Measurements from ENCODE around the gene KCNQ1OT1. TPM values are rescaled to one million over a fixed set of nuclear protein-coding genes. Genes with fewer than 3 reads are reported as not detected.

Gene KCNQ1OT1
- total RNA-seq, 2 donors from 2014 or later, result 1.0 to 2.1 TPM

GRCh38 chr11:2686360-2687222 is 13.2 kb downstream of the KCNQ1OT1 start:
- no peaks in the 10 kb centered on the region for H3K27me3 ChIP-seq (replicated peaks; ENCODE audit: insufficient read depth)
- TF ChIP-seq CTCF (IDR thresholded peaks at IDR 0.05), result no peak
- TF ChIP-seq POLR2A (IDR thresholded peaks at IDR 0.05), result no peak
- no peak for TF ChIP-seq POLR2AphosphoS5 (IDR thresholded peaks at IDR 0.05)
- no peaks in the 10 kb centered on the region for H3K4me1 ChIP-seq (replicated peaks)
- WGBS, result 95% methylated on average over 7 of the region's 7 CpGs
- H3K4me3 ChIP-seq, result no peak overlapping the region
- H3K36me3 ChIP-seq, result no peaks in the 10 kb centered on the region
- DNase-seq (ENCODE audit: low spot score), result no peak
- intact Hi-C loops (cut with DNase I), result no loop called here
- H3K9me3 ChIP-seq, result no peaks in the 10 kb centered on the region
- no peak overlapping the region for H3K27ac ChIP-seq

DNA sequence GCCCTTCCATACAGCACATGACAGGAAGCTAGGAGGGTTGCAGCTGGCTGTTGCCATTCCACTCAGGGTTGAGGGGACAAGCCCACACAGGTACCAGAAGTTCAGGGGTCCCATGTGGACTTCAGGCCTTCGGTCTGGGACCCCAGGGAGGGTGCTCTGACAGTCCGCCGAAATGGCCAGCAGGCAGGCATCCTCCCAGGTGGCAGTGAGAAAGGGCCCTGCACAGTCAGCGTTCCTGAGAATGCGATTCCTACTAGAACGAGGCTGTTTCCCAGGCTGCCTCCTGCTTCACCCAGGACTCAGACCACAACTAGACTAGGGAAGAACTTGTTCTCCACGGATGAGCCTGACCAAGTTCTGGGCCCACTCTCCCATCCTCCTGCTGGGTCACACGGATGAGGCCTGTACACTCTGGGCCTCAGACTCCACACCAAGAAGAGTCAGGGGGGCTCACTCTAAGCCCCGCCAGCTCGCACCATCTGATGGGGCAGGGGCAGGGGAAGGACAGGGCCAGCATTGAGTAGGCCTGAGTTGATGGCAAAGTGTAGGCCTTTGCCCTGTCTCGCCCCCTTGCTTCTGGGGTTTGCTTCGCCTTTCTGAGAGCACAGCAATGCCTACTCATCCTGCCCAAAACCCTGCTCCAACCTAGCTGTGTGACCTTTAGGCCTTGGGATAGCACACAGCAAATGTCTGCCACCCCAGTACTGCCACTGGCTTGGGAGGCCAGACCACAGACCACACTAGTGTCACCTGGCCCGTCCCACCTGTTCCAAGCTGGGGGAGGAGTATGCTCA is 14.0 kb downstream of the KCNQ1OT1 start:
- TF ChIP-seq POLR2A (IDR thresholded peaks at IDR 0.05), result no peak
- no peak for TF ChIP-seq CTCF (IDR thresholded peaks at IDR 0.05)
- no peak for TF ChIP-seq POLR2AphosphoS5 (IDR thresholded peaks at IDR 0.05)
- 91% methylated on average over 12 of the region's 13 CpGs for WGBS
- Histone ChIP-seq H3K9me3 (no peaks in the 10 kb centered on the region), H3K27ac (no peak overlapping the region), H3K27me3 (replicated peaks; ENCODE audit: insufficient read depth) (no peaks in the 10 kb centered on the region), H3K4me1 (replicated peaks) (no peaks in the 10 kb centered on the region), H3K4me3 (no peak overlapping the region), H3K36me3 (no peaks in the 10 kb centered on the region)
- intact Hi-C loops (cut with DNase I), result no loop called here
- DNase-seq (ENCODE audit: low spot score), result no peak

GRCh38 chr11:2685051-2685450 is 14.7 kb downstream of the KCNQ1OT1 start:
- no peaks in the 10 kb centered on the region for H3K4me1 ChIP-seq (replicated peaks)

DNA sequence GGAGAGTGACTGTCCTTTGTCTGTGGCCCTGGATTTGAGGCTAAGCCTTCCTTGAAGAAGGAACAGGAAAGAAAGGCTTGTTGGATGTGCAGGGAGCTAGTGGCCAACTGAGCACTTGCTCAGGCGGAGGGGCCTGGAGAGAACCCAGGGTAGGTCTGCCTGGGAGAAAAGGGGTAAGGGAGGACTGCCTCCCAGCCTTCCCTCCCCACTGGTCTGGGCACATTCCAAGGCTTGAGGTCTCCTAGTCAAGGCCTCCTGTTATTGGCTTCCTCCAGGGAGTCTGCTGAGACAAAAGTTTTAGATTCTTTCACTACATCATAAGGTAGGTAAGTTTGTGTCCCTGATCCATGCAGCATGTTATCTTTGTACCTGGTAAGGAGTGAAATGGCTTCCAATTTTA is 15.2 kb downstream of the KCNQ1OT1 start:
- Histone ChIP-seq H3K9me3 (no peaks in the 10 kb centered on the region), H3K36me3 (no peaks in the 10 kb centered on the region), H3K27me3 (replicated peaks; ENCODE audit: insufficient read depth) (no peaks in the 10 kb centered on the region), H3K27ac (no peak overlapping the region), H3K4me3 (no peak overlapping the region), H3K4me1 (replicated peaks) (no peaks in the 10 kb centered on the region)
- WGBS, result 100% methylated on average over 1 of the region's 1 CpG
- no peak for DNase-seq (ENCODE audit: low spot score)
- intact Hi-C loops (cut with DNase I), result no loop called here
- TF ChIP-seq POLR2AphosphoS5 (IDR thresholded peaks at IDR 0.05) (no peak), CTCF (IDR thresholded peaks at IDR 0.05) (no peak), POLR2A (IDR thresholded peaks at IDR 0.05) (no peak)

More at GRCh38 chr11:2685051-2685450, 14.7 kb downstream of the KCNQ1OT1 start:
- Histone ChIP-seq H3K4me3 (no peak overlapping the region), H3K27me3 (replicated peaks; ENCODE audit: insufficient read depth) (no peaks in the 10 kb centered on the region), H3K36me3 (no peaks in the 10 kb centered on the region), H3K9me3 (no peaks in the 10 kb centered on the region), H3K27ac (no peak overlapping the region)
- no peak for DNase-seq (ENCODE audit: low spot score)
- 84% methylated on average over 6 of the region's 6 CpGs for WGBS
- intact Hi-C loops (cut with DNase I), result no loop called here
- TF ChIP-seq POLR2AphosphoS5 (IDR thresholded peaks at IDR 0.05) (no peak), CTCF (IDR thresholded peaks at IDR 0.05) (no peak), POLR2A (IDR thresholded peaks at IDR 0.05) (no peak)
